NT2/D1 (cell line): ENCODE data around the gene OSBPL7.
"Not testable (repeated sequence)": the region's sequence is repeated elsewhere in the genome, so short reads cannot be mapped to it uniquely, and the experiment has no call there.

ENCODE experiments used
- SUZ12 ChIP-seq: IDR thresholded peaks from 2 replicates; pipeline ENCODE4 v1.6.1; 2011; ENCODE audit not compliant: insufficient read length, insufficient read depth; ENCODE audit errors: extremely low read depth
- YY1 ChIP-seq: IDR thresholded peaks from 2 replicates; pipeline ENCODE4 v1.6.1; 2011; ENCODE audit not compliant: insufficient read length, insufficient read depth
- ZNF274 ChIP-seq: IDR thresholded peaks from 2 replicates; pipeline ENCODE4 v1.6.1; 2011; ENCODE audit warnings: mild to moderate bottlenecking, low read depth, low read length

DNA sequence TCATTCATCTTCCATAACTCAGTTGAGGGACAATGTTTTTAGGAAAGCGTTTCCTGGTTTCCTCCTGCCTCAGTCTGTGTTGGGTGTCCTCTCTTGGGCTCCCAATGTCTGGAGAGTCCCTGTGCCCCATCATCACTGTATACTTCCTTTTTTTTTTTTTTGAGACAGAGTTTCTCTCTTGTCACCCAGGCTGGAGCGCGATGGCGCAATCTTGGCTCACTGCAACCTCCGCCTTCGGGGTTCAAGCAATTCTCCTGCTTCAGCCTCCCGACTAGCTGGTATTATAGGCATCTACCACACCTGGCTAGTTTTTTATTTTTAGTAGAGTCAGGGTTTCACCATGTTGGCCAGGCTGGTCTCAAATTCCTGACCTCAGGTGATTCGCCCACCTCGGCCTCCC, 47.9 kb downstream of the OSBPL7 start:
- TF ChIP-seq SUZ12, YY1, ZNF274: not testable (repeated sequence)
